Smooth muscle cell (in vitro differentiated cells): ENCODE results near the gene CTNNA3. TPM values are rescaled to one million over a fixed set of nuclear protein-coding genes. Genes with fewer than 3 reads are reported as not detected.
"Not testable (repeated sequence)": the region's sequence is repeated elsewhere in the genome, so short reads cannot be mapped to it uniquely, and the experiment has no call there.

Experiments
- DNase-seq: peaks from one replicate; lab custom pipeline; 2025; ENCODE audit not compliant: unreplicated experiment; lab: John Stamatoyannopoulos, UW
- H2AFZ ChIP-seq: fragments of 200-600 bp; sonication (generic); 2 replicates; pipeline ENCODE4 v1.6.0; 2016; ENCODE audit warnings: antibody characterized with exemption, low read depth, mild to moderate bottlenecking
- H3F3A ChIP-seq: fragments of 200-600 bp; sonication (generic); 2 replicates; pipeline ENCODE4 v1.6.0; 2017; ENCODE audit warnings: antibody characterized with exemption, low read depth
- H3K27ac ChIP-seq: fragments of 200-600 bp; sonication (generic); 2 replicates; pipeline ENCODE4 v1.5.1; 2016; ENCODE audit warnings: low read depth, mild to moderate bottlenecking
- H3K27me3 ChIP-seq: fragments of 200-600 bp; sonication (generic); 2 replicates; pipeline ENCODE4 v1.6.1; 2016; ENCODE audit warnings: low read depth, mild to moderate bottlenecking
- H3K36me3 ChIP-seq: fragments of 200-600 bp; sonication (generic); 2 replicates; pipeline ENCODE4 v1.5.1; 2016; ENCODE audit warnings: low read depth
- H3K4me1 ChIP-seq: fragments of 200-600 bp; sonication (generic); 2 replicates; pipeline ENCODE4 v1.5.1; 2016; ENCODE audit warnings: low read depth
- H3K4me2 ChIP-seq: fragments of 200-600 bp; sonication (generic); 2 replicates; pipeline ENCODE4 v1.6.0; 2016; ENCODE audit warnings: mild to moderate bottlenecking
- H3K4me3 ChIP-seq: fragments of 200-600 bp; sonication (generic); 2 replicates; pipeline ENCODE4 v1.5.1; 2016; ENCODE audit warnings: mild to moderate bottlenecking
- H3K79me2 ChIP-seq: fragments of 200-600 bp; sonication (generic); 2 replicates; pipeline ENCODE4 v1.6.0; 2016; ENCODE audit warnings: low read depth, mild to moderate bottlenecking
- H3K9ac ChIP-seq: fragments of 200-600 bp; sonication (generic); 2 replicates; pipeline ENCODE4 v1.6.0; 2016; ENCODE audit warnings: low read depth
- H3K9me3 ChIP-seq: fragments of 200-600 bp; sonication (generic); replicated peaks from 2 replicates; pipeline ENCODE4 v1.5.1; 2016; ENCODE audit warnings: low read depth
- H4K20me1 ChIP-seq: fragments of 200-600 bp; sonication (generic); 2 replicates; pipeline ENCODE4 v1.6.0; 2016; ENCODE audit warnings: low read depth
- CTCF ChIP-seq: fragments of 200-600 bp; sonication (generic); IDR thresholded peaks from 2 replicates; pipeline ENCODE4 v1.5.1; 2017; ENCODE audit warnings: borderline replicate concordance, mild to moderate bottlenecking, antibody characterized with exemption; ENCODE audit not compliant: insufficient read depth, poor library complexity, severe bottlenecking
- WGBS: methylation state at CpG from one replicate; pipeline ENCODE4 v1.1.7; 2016; ENCODE audit warnings: low lambda C conversion rate; 5-methylcytosine and 5-hydroxymethylcytosine counted together
- polyA plus RNA-seq: library from polyadenylated mRNA; unstranded; fragments of >200 nt; fragmentation: Nextera tagmentation; extraction: Ambion mirVana; gene quantifications from 2 replicates; pipeline ENCODE4 v1.2.1, GENCODE V29; 2016
- total RNA-seq: library from RNA; depleted of rRNA; stranded (reverse); fragments of >200 nt; gene quantifications from 2 replicates; pipeline ENCODE4 v1.2.3, GENCODE V29; 2014

CTNNA3 gene
- total and polyA plus RNA-seq, 2 experiments from 2014 or later, result 1.3 TPM; not detected in 1

GRCh38 chr10:66349726-66350125, 1346.3 kb downstream of the CTNNA3 start:
- no peak for TF ChIP-seq CTCF
- H3K27me3 ChIP-seq, result no peaks in the 10 kb centered on the region
- H3K27ac ChIP-seq, result no peak overlapping the region
- H3K79me2 ChIP-seq, result no peaks in the 10 kb centered on the region
- H3K4me3 ChIP-seq, result no peak overlapping the region
- no peaks in the 10 kb centered on the region for H3K9me3 ChIP-seq
- no peak overlapping the region for H2AFZ ChIP-seq
- no peak for DNase-seq
- H3K9ac ChIP-seq, result no peak overlapping the region
- no peaks in the 10 kb centered on the region for H3F3A ChIP-seq
- H4K20me1 ChIP-seq, result no peaks in the 10 kb centered on the region
- H3K4me1 ChIP-seq, result no peaks in the 10 kb centered on the region
- no peaks in the 10 kb centered on the region for H3K36me3 ChIP-seq
- WGBS, result 67% methylated on average over 1 of the region's 1 CpG
- H3K4me2 ChIP-seq, result no peak overlapping the region

GRCh38 chr10:66349076-66349475, 1346.9 kb downstream of the CTNNA3 start:
- Histone ChIP-seq H3K9ac (no peak overlapping the region), H3K79me2 (no peaks in the 10 kb centered on the region), H3K27ac (no peak overlapping the region), H3F3A (no peaks in the 10 kb centered on the region), H3K9me3 (no peaks in the 10 kb centered on the region), H2AFZ (no peak overlapping the region), H3K4me3 (no peak overlapping the region), H3K27me3 (no peaks in the 10 kb centered on the region), H3K4me2 (no peak overlapping the region), H3K4me1 (no peaks in the 10 kb centered on the region), H3K36me3 (no peaks in the 10 kb centered on the region), H4K20me1 (no peaks in the 10 kb centered on the region)
- DNase-seq, result no peak
- 94% methylated on average over 2 of the region's 2 CpGs for WGBS
- no peak for TF ChIP-seq CTCF

GRCh38 chr10:66337211-66337610, 1358.8 kb downstream of the CTNNA3 start:
- 67% methylated on average over 3 of the region's 3 CpGs for WGBS
- no peaks in the 10 kb centered on the region for H3K9me3 ChIP-seq
- no peaks in the 10 kb centered on the region for H3K79me2 ChIP-seq
- H3K36me3 ChIP-seq, result no peaks in the 10 kb centered on the region
- no peak overlapping the region for H3K27ac ChIP-seq
- DNase-seq, result no peak
- H3K4me2 ChIP-seq, result no peak overlapping the region
- no peak overlapping the region for H2AFZ ChIP-seq
- TF ChIP-seq CTCF, result no peak
- no peaks in the 10 kb centered on the region for H3K27me3 ChIP-seq
- no peak overlapping the region for H3K9ac ChIP-seq
- no peaks in the 10 kb centered on the region for H4K20me1 ChIP-seq
- H3K4me3 ChIP-seq, result no peak overlapping the region
- no peaks in the 10 kb centered on the region for H3F3A ChIP-seq
- no peaks in the 10 kb centered on the region for H3K4me1 ChIP-seq

GRCh38 chr10:66336791-66337190, 1359.2 kb downstream of the CTNNA3 start:
- Histone ChIP-seq H3K9ac (no peak overlapping the region), H3K79me2 (no peaks in the 10 kb centered on the region), H3F3A (no peaks in the 10 kb centered on the region), H3K9me3 (no peaks in the 10 kb centered on the region), H2AFZ (no peak overlapping the region), H3K27ac (no peak overlapping the region), H3K4me1 (no peaks in the 10 kb centered on the region), H4K20me1 (no peaks in the 10 kb centered on the region), H3K4me3 (no peak overlapping the region), H3K27me3 (no peaks in the 10 kb centered on the region), H3K36me3 (no peaks in the 10 kb centered on the region), H3K4me2 (no peak overlapping the region)
- TF ChIP-seq CTCF, result no peak
- no peak for DNase-seq

- not testable (repeated sequence) for H3K9me3 ChIP-seq, H3K36me3 ChIP-seq, H3K79me2 ChIP-seq, H3F3A ChIP-seq, DNase-seq, H2AFZ ChIP-seq, H3K4me2 ChIP-seq, H3K27ac ChIP-seq, H3K4me3 ChIP-seq, H3K4me1 ChIP-seq, H4K20me1 ChIP-seq, H3K9ac ChIP-seq, H3K27me3 ChIP-seq
- WGBS, result 96% methylated on average over 8 of the region's 8 CpGs
These were observed 1360.2 kb downstream of the CTNNA3 start for GRCh38 chr10:66335753-66336152.
